A549 (cell line): ENCODE data around the gene AHSP.

Source experiments
- MYC ChIP-seq: IDR thresholded peaks from 2 replicates; pipeline ENCODE4 v1.6.1; 2012; ENCODE audit warnings: mild to moderate bottlenecking, inconsistent platforms, low read length, improper control_type of control experiment, borderline replicate concordance
- PHF8 ChIP-seq: fragments of 200-600 bp; sonication (generic); IDR thresholded peaks from 2 replicates; pipeline ENCODE4 v1.6.1; 2016; ENCODE audit warnings: low read depth, mild to moderate bottlenecking, antibody characterized with exemption, moderate library complexity, borderline replicate concordance
- ZNF302 ChIP-seq: fragments of 250-450 bp; sonication (Bioruptor Pico); IDR thresholded peaks from 2 replicates; pipeline ENCODE4 v1.9.0; 2021; ENCODE audit warnings: inconsistent platforms, mild to moderate bottlenecking, moderate library complexity
- TF ChIP-seq, protein P1 (sequence below): fragments of >200 bp; sonication (Bioruptor Twin); formaldehyde crosslinking; IDR thresholded peaks from 3 replicates; pipeline ENCODE4 v1.5.1; 2016

DNA sequence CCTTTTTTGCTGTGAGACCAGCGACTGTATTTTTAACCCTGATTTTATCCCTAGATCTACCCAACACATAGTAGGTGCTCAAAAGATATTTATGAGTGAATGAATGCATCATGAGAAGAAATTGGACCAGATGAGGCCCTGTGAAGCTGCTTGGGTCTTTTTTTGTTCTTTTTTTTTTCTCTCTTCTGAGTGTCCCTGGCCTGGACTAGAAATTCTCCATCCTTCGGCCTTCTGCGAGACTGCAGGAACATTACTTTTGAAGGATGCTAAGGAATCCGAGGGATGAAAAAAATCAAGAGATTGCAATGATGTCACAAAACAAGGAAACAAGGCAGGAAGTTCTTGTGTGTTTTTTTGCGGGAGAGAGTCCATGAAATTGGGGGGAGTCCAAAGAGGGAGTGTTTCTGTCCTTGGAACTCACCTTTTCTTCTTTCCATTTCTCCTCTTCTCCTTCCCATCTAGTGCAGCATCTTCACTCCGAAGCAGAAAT is 18.9 kb upstream of the AHSP start:
- TF ChIP-seq PHF8 (no peak; the same call in 1 of the 2 replicates), ZNF302 (CRISPR knock-in tag) (no peak), MYC (no peak)
- TF ChIP-seq, protein P1, sequence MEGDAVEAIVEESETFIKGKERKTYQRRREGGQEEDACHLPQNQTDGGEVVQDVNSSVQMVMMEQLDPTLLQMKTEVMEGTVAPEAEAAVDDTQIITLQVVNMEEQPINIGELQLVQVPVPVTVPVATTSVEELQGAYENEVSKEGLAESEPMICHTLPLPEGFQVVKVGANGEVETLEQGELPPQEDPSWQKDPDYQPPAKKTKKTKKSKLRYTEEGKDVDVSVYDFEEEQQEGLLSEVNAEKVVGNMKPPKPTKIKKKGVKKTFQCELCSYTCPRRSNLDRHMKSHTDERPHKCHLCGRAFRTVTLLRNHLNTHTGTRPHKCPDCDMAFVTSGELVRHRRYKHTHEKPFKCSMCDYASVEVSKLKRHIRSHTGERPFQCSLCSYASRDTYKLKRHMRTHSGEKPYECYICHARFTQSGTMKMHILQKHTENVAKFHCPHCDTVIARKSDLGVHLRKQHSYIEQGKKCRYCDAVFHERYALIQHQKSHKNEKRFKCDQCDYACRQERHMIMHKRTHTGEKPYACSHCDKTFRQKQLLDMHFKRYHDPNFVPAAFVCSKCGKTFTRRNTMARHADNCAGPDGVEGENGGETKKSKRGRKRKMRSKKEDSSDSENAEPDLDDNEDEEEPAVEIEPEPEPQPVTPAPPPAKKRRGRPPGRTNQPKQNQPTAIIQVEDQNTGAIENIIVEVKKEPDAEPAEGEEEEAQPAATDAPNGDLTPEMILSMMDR: no peak
